ENCODE results near the gene FRMD1.

Gene FRMD1

DNA sequence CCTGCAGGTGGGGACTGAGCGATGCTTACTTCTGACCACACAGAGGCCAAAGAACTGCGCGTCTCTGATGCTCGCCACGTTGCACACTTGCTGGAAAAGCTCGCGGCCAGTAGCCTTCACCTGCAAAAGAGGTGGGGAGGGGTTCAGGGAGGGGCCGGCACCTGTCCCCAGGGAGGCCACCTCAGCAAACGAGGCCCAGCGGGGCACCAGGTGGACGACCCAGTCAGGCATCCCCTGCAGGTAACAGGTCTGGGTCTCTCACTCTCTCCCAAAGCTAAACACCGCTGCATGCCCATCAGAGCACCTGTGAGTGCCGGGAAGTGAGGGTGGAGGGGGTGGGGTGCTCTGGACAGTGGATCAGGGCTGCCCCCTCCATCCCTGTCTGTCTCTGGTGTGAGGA is 3.8 kb downstream of the FRMD1 start:
- no peak for DNase-seq

DNA sequence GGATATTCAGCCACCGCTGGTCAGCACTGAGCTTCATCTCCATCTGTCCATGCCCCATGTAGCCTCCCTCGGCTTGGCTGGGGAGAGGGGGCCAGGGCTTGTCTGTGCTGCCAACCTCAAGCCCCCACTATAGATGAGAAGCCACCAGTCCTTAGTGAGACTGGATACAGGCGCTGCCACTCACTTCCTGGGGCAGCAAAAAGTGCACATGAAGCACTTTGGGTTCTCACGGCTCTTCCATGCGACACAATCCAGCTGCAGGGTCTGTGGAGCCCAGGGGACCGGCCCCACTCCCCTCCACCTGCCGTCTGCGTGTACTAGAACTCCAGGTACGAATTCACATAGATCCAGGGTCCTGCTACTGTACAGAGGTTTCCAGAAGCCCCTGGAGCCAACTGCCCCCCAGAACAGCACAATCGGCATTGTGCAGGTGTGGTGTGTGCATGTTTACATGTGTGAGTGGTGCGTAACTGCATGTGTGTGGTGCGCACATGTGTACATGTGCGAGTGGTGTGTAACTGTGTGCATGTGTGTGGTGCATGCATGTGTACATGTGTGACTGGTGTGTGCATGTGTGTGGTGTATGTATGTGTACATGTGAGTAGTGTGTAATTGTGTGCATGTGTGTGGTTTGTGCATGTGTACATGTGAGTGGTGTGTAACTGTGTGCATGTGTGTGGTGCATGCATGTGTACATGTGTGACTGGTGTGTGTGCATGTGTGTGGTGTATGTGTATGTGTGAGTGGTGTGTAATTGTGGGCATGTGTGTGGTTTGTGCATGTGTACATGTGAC is 4.9 kb downstream of the FRMD1 start:
- DNase-seq: no peak

GRCh38 chr6:168072730-168073129 is 6.3 kb downstream of the FRMD1 start:
- DNase-seq: no peak

- DNase-seq: no peak
Observed at GRCh38 chr6:168072261-168072660, 6.8 kb downstream of the FRMD1 start.

- DNase-seq: no peak
Observed at GRCh38 chr6:168071620-168072019, 7.4 kb downstream of the FRMD1 start.

DNA sequence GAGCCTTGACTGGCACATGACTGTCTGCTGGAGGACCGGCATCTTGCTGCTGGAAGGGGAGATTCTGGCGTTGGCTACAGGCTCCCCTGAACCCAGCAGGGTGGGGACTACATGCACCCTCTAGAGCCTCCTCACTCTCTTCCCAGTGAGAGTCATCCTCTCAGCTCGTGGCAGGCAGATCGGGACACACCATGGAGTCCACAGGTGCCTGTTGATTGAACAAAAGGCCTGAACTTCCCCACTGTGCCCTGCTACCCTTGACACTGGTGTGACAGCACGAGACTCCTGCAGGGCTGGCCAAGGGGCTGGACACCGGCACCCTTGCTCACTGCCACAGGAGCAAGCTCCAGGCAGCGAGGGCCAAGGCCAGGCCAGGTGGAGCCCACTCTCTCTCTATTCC is 8.2 kb downstream of the FRMD1 start:
- DNase-seq: no peak

- DNase-seq: no peak
Observed at GRCh38 chr6:168067081-168067759, 11.8 kb downstream of the FRMD1 start.

DNA sequence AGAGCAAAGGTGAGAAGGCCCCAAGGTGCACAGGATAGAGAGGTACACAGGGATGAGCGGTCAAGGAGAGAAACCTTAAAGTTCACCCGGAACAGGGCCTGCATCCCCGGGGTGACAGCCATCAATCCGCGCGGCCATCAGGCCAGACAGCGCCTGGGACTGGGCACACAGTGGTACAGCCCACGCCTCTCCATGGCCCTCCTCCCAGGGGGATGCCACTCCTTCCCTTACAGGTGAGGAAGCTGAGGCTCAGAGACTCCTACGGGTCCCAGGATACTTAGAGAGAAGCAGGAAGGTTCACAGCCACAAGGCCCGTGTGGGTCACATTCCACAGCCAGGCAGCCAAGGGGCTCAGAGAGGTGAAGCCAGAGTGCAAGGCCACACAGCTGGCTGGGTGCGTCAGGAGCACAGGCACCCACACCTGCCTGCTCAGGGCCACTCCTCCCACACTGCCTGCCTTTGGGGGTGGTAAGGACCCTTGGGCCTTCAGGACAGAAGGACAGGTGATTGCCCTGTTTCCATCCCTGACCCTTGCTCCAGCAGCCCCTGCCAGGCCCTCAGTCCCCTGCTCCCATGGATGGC is 14.7 kb downstream of the FRMD1 start:
- no peak for DNase-seq

DNA sequence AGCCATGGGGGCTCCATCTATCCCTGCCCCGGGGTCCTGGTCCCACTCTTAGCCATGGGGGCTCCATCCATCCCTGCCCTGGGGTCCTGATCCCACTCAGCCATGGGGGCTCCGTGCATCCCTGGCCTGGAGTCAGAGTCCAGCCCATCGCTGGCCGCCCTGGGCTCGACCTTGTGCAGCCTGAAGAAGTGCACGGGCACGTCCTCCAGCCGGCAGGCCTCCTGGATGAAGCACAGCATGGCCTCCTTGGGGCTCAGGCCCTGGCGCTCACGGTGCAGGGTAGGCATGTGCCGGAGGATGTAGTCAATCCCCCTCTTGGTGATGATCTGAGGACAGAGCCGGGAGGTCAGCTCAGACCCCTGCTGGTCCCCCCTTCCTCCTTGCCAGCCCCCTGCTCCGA is 15.6 kb downstream of the FRMD1 start:
- no peak for DNase-seq

- DNase-seq: no peak
Observed at GRCh38 chr6:168062346-168063289, 16.4 kb downstream of the FRMD1 start.

DNA sequence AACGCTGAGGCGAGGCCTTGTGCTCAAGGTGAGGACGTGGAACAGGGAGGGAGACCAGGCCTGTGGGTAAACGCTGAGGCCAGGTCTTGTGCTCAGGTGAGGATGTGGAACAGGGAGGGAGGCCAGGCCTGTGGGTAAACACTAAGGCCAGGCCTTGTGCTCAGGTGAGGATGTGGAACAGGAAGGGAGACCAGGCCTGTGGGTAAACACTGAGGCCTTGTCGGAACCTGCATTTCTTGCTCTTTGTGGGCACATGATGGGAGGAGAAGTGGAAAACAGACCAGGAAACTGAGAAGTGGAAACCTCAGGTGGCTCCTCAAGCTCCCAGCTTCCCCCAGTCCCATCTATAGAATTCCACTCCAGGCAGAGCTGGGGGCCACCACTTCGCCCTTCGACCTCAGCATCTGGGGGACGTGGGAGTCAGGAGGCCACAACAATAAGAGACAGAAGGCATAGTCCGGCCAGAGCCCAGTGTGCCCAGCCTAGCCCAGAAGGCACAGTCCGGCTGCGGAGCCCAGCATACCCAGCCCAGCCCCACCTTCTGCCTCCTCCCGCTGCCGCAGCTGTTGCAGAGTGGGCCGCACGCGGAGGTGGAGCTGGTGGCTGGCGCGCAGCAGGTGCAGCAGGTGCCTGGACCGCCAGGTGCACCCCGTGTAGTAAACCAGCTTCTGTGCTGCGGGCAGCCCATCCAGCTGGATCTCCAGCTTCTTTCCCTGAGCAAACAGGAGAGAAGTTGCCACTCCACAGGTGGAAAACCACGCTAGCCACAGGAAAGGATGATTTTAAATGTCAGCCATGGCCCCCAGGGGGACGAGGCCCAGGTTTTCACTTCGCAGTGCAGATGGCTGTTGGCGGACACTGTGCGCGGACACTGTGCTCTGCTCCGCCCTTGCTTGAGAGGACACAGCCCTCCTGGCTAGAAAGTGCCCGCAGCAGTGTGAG is 17.5 kb downstream of the FRMD1 start:
- DNase-seq: no peak

DNA sequence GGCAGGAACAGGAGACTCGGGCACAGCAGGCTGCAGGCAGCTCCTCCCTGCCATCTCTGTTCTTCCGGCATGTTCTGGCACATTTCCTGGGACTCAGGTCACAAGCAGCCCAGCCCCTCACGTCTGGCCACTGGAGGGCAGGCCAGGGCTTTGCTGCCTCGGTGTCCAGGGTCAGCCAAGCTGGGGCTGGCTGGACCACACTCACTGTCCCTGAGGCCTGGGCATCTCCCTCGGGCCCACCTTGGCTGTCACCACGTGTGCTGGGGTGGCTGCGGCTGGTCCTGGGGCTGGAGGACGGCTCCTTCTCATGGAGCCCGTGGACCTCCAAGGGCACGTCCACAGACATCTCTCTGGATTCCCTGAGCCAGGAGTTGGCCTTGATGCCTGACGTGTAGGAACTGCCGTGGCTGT is 18.5 kb downstream of the FRMD1 start:
- no peak for DNase-seq

DNA sequence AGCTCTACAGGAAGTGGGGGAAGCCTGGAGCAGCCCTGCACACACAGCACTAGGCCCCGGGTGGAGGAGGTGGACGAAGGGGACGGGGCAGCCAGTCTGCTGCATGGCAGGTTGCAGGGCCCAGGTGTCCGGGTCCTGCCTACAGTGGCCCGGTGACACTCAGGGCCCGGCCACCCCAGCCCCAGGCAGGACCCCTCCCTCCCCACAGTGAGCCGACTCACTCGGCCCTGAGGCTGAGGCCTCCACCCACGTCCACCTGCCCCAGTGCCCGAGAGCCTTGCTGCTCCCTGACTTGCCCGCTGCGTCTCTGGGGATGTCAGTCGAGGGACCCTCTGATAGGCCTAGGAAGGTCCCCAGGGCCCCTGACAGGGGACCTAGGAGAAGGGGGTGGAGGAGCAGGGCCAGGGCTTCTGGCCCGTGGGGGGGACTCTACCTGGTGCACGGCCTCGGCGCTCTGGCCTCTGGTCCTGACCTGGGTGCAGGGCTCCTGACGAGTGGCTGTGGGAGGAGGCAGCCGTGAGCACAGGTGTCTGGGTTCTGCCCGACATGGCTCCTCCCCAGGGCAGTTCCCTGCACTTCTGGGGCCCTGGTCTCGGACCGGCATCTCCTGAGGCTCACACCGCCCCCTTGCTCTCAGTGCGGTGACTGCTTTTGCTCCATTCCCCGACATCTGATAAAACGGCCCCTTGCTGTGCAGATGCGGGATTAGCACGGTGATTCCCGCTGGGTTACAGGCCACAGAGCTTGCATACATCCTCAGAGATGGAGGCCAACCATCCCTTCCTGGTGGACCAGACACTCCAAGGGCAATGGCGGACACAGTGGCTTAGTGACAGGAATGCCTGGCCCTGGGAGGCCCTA is 20.1 kb downstream of the FRMD1 start:
- DNase-seq: no peak

- DNase-seq: no peak
Observed at GRCh38 chr6:168057836-168058235, 21.2 kb downstream of the FRMD1 start.

DNA sequence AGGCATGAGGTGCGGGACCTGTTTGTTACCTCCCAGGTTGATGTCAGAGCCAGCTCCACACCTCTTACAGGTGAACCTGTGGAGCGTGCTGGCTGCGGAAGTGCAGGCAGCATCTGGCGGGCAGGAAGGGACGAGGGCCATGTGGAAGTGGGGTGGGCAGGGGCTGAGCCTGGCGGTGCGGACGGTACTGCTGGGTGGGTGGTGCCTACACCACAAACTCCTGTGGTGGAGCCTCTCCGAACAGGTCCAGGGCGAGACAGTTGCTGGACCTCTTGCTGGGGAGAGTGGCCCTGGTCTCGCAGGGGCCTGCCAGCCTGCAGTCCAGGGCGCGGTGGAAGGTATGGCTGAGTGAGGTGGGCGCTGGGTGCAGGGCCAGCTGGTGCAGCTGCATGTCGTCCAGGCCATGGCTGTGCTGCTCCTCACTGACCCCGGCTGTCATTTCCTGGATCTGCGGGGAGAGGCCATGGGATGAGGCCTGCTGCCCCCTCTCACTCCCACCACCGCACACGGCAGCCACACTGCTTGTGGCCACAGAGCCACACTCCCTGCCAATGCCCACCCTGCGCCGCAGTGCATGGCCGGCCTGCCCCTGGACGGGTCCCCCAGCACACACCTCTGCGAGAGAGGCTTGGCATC is 22.0 kb downstream of the FRMD1 start:
- DNase-seq: no peak

DNA sequence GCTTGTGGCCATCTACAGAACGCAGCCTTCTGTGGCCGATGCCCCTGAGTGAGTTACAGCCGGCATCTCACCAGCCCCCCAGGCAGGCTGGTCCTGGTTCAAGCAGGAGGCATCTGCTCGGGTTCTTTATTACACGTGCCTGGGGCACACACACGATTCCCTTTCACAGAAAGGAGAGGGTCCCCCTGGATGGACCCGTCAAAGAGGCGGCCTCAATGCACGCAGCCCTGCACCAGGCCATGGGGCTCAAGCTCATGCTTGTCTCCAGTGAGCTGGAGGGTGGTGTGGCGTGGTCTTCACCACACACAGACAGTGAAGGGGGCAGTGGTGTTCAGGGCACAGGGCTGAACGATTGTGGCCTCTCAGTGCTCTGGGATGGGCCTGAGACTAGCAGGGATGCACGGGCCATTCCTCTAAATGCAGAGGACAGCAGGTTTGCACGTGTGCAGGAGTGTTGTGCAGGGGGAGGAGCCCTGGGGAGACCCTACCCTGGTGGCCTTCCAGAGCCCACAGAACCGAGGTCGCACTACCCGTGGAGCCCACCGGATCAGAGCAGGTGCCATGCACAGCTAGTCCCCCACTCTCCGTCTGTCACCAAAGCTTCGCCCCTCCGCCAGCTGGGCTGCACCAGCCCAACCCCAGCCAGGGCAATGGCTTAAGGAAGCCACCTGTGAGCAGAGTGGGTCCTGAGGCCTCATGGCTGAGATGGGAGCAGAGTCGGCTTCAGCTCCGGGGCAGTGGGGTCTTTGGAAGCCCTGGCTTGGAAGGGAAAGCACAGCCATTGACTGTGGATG is 23.1 kb downstream of the FRMD1 start:
- no peak for DNase-seq

DNA sequence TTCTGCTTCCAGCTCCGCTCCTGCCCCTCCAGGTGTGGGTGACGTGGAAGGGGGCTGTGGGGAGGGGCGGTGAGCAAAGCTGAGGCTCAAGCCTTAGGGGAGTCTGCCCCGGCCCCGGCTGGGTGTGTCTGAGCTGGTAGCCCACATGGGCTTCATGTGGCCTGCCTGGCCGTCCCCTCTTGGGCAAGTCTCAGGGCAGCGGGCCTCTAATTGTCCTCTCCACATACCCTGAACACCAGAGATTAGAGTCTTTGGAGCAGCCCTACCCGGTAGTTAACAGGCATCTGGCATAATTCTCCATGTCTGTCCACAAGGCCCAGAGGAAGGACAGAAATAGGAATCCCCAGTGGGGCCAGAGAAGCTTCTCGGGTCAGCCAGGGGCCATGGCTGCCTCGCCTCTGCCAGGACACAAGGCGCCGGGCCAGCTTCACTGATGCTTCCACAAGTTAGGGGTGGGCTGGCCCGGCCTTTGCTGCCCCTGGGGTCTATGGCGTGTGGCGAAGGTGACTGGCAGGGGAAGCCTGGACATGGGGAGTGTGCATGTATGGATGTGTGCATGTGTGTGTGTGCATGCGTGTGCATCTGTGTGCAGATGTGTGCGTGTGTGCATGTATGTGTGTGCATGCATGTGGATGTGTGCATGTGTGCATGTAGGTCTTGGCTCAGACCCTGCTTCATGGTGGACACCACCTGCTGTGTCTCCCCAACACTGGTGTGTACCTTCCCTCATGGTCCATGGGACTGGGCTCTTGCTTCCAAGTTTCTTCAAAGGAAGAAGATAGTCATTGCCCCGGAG is 24.0 kb downstream of the FRMD1 start:
- no peak for DNase-seq

- DNase-seq: no peak
Observed at GRCh38 chr6:168053957-168054471, 25.0 kb downstream of the FRMD1 start.

Data from MV-4-11 (cell line).